ENCODE results near the gene EMILIN2.

The EMILIN2 gene

DNA sequence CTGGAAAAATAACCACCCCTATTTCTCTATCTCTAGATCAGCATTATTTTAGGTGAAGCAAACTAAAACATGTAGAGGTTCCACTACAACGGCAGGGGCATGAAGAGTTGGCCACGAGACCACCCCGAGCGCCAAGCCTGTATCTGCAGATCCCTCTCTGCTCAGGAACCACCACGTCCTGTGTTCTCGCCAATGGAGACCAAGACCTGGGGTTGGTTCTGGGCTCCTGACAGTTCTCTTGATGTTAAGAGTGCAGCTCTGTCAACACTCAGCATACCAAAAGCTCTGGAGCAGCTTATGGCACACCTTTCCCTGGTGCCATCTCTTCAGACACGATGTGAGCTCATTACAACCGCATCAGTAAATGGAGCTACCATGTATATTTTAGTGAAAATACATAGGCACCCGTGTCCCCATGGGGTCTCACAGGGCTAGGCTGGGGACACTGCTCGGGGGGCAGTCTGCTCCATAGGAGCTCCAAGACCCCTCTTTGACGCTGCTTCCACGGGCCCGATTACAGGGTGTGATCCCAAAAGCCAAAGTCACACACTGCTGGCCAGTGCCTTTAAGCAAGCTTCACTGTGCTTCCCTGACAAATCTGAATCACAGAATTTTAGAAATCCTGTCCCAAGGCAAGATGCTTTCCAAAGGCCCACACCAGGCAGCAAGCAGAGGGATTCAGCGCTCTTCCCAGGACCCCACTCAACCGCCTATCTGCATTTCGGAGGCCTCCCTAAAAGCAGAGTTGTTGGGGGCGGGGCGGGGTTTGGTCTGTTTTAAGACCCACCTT, 72.2 kb downstream of the EMILIN2 start:
- no peak for DNase-seq

DNA sequence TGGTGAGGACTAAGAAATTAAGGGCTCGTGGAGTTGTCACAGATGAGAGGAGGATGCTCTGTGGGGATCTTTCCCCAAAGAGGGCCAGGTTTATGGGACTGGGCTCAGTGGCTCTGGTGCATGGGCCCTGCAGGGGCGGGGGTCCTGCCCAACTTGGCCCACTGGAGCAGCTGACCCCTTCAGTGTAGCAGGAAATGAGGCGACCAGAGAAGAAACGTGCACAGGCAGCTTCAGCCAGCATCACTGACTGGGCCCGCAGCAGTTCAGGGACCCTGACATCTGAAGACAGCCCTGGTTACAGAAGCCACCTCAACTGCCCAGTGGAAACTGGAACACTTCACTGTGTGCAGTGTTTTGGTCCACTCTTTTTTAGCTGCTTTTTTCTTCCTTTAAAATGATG, 72.8 kb downstream of the EMILIN2 start:
- no peak for DNase-seq

DNA sequence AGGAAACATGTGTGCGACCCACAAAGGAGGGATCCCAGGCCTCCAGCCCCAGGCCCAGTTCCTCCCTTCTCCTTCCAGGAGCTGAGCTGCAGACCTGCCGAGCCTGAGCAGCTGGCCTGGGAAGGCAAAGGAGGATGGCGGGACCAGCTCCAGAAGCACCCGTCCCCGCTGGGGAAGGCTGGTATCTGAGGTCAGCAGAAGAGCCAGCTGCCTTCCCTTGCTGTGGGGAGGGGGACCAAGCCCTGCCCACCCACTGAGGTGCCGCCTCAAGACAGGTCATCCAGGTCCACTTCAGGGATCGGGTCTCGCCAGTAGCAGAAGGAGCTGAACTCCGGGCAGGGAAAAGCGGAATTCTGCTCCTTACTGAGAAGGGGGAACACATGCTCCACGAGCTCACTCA, 73.2 kb downstream of the EMILIN2 start:
- no peak for DNase-seq

DNA sequence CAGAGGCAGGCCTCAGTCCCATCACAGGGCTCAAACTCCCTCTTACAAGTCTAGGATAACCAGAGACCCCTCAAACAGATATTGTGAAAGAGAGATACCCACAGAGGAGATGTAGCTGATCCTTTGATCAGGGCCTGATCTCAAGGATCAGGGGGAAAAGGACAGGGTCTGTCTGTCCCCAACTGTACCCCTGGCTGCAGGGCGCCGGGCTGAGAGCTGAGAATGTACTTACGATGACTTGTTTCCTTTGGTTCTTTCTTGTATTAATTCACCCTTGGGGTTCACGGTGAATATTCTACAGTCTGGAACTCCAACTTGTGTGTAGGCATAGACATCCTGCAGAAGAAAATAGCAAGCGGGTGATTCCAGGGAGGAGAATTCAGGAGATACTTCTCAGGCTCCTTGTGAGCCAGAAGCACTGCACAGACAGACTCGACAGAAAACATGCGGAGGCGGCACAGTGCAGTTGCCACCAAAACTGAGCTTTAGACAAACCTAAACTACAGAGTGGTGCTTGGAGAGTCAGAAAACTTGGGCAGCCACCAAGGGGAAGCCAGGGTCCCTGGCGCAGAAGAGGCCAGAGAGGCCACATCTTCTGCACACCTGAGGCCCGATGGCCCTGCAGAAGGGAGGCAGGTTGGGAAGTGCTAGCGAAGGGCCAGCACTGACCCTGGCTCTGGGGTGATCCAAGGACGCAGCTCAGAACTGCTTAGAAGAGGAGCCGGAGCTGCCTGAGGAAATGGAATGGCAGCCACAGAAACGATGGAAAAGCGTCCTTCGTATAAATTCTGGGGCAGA, 73.9 kb downstream of the EMILIN2 start:
- DNase-seq: no peak

DNA sequence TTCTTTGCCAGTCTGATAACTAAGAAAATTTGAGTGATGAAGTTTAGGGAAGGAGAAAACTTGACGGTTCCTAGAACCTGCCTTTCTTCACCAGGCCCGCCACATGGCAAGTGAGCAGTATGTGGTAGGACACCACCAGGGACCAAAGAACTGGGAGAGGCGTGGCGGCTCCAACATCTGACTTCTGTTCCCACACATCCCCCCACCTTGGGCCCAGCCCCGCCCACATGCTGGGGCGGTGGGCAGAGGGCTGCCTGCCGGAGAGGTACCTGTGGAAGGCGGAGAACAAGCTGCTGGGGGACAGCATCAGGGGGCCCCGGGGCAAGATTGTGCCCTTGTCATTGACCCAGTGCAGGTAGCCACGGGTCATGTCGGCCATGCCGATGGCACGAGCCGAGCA, 75.0 kb downstream of the EMILIN2 start:
- DNase-seq: no peak

DNA sequence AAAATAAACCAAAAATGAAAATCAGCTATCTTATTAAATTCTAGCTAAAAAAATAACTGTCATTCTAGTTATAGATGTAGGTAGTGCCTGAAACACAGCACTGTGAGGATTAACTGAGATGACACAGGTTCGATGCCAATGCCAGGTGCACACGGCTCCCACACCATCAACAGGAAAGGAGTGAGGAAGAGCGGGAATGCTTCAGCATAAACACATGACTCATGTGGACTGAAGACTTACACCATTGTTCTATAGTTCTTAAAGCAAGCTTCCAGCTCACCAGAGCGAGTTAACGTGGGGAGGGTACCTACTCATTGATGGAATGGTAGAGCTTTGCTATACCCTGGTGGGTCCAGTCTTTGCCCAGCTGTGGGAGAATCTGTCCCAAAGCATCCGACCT, 76.7 kb downstream of the EMILIN2 start:
- no peak for DNase-seq

DNA sequence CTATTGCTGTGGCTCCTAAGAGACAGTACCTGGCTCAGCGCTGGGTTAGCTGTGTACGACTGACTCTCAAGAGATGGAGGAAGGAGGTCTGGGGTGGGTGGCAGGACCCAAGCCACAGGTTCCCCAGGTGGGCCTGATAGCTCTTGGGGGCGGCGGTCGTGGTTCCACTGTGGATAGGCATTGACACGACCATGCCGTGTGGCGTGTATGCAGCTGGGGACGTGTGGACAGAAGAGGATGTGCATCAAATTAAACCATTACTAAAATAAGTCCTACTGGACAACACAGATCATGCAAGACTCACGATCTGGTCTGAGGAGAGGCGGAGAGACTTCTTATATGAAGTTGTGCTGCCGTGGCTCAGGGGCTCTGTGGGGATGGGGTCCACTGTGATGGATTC, 78.1 kb downstream of the EMILIN2 start:
- DNase-seq: no peak

DNA sequence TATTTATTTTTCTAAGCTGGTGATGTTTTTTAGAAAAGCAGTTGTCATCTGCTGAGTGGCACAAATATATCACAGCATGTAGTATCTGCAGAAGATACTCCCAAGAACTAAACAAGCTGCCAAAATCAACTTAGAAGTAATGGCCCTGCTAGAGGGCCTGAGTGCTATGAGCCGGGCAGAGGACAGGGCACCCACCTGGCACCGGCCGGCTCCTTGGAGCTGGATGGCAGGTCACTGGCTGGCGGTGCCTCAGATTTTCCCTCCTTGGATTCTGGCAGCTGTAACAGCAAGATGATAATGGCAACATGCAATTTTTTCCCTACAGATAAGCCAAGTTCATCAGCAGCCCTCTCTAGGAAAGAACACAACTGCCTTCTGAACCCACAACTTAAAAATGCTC, 79.7 kb downstream of the EMILIN2 start:
- DNase-seq: no peak

DNA sequence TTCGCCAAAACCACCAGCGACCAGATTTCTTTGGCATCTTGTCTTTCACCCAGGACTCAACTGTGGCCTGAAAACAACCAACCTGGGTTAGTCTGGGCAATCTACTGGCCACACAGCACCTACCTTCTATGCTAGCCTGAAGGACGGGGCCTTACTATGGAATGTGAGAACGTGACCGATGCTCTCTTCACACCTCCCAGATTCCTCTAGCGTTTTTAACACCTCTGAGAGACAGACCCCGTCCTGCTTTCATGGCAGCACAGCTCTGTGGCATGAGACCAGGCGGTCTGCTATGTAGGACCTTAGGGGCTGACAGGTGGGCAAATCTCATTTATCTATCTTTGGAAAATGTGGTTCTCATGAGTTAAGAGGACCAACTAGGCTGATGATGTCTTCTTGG, 80.9 kb downstream of the EMILIN2 start:
- no peak for DNase-seq

DNA sequence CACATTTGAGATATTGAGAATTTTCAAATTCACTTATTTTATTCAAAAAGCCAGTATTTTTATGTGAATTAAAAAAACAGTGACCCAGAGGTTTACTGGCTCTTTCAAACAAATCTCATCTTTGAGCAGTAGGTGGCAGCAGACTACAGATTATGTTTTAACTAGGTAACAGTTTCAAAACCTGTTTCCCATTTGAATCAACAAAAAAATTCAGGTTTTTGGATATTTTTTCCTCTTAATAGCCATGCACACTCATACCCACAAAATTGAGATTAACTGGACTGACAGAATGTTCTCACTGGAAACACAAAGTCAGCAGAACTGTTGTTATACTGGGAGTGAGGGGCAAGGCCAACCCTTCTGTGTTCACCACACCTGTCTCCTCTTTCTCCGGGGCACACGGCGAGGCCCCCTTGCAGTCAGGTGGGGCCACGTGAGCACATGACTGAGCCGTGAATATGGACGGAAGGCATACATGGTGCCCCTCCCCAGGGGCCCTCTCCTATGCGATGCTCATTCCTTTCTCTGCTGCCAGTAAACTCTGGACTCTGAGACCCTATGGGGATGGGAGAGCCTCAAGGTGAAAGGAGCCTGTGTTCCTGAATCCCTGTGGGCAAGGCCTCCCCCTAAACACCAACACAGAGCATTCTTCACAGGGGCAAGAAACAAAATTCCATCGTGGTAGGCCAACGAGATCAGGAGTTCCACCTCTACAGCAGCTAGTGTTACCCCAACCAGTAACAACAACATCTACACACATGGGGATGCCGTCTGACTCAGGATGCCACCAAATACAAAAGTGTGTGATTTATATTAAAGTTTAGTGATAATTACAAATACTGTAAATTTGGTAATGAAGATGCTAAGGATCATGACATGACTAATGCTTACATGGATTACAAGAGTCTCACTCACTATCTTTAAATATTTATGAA, 85.7 kb downstream of the EMILIN2 start:
- no peak for DNase-seq

DNA sequence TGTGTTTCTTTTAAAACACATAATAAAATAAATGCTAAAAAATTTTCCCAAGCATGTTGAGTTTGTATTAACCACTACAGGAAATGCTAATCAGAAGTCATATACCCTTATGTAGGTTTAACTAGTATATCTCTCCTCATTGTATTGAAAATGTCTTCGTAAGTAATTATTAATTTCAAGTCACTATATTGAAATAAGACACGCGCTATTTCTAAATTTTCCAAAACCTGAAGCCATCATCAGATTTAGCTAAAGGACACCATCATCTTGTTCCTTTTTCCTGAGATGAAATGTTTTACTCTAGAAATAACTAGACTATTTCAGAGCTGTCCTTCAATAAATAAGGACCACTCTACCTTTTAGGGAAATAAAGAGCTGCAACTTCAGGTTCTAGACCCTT, 87.2 kb downstream of the EMILIN2 start:
- no peak for DNase-seq

DNA sequence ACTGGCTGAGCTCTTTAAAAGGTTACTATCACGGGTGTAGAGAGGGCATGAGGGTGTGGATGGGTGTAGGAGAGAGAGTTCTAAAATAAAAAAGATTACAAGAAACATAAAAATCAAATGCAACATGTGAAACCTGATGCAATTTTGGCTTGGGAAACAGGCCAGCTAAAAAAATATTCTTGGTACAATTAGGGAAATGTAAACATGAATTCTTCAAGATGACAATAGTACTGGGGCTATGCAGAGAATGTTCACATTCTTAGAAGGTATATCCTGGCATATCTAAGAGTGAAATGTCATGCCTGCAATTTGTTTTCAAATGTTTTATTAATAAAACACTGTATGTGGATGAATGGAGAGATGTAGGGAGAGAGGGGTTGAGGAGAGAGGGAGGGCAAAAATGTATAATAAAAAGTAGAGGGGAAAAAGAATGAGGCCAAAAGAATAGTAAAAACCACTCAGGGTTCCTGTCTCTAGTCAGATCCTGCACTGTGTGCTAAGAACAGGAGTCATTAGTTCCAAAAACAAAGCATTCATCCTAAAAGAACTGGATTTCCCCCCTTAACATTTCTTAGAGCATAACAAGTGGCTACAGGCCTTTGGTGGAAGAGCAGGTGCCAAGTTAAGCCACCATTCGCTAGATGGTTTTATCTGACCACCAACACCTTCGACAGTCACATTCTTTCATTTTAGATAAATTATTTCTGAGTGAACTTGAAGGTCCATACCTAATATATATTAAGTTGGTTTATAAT, 88.8 kb downstream of the EMILIN2 start:
- no peak for DNase-seq

DNA sequence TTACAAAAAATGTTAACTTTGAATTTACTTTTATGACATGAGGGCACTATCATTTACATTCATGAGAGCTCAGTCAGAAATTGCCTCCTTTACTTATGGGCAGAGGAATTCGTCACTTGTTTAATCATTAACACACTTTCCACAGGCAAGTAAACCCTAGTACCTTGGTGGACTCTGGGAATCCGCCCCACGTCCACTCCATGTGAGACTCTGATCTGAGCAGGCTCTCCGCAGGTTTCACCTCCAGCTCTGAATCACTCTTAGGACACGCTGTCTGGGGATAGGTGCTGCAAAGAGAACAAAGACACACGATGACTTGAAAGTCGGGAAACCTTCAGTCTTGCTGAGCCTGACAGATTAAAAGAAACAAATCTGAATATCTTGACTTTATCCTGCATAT, 92.5 kb downstream of the EMILIN2 start:
- no peak for DNase-seq

DNA sequence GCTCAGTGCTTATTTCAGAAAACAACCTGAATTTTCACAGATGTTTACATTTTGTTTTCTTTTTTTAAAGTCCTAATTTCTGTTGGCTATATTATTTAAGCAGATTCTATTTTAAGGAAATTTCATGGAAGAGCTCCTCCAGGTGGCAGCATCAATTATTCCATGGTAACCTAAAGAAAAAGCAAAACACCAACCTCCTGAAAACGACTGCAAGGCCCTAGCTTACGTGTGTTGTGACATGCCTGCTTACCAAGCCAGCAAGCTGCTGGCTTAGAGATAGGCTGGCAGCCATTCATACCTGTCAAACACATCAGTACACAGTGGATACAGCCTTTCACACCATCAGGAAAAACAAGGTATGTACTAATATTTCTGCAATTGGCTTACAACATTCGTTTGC, 101.2 kb downstream of the EMILIN2 start:
- DNase-seq: no peak

DNA sequence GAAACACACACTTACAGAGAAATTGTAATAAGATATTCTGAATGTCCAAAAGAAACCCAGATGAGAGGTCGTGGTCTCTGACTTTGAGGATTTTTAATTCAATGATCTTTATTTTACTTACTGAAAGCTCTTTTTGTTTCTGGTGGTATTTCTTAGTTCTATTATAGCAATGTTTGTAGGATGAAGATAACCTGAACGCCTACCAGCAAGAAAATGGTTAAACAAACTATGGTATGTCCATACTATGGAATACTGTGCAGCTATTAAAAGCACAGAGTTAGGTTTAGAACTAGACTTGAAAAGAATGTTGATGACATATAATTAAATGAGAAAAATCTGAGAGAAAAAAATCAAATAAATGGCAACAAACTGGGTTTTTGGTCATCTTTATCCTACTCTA, 105.8 kb downstream of the EMILIN2 start:
- DNase-seq: no peak

DNA sequence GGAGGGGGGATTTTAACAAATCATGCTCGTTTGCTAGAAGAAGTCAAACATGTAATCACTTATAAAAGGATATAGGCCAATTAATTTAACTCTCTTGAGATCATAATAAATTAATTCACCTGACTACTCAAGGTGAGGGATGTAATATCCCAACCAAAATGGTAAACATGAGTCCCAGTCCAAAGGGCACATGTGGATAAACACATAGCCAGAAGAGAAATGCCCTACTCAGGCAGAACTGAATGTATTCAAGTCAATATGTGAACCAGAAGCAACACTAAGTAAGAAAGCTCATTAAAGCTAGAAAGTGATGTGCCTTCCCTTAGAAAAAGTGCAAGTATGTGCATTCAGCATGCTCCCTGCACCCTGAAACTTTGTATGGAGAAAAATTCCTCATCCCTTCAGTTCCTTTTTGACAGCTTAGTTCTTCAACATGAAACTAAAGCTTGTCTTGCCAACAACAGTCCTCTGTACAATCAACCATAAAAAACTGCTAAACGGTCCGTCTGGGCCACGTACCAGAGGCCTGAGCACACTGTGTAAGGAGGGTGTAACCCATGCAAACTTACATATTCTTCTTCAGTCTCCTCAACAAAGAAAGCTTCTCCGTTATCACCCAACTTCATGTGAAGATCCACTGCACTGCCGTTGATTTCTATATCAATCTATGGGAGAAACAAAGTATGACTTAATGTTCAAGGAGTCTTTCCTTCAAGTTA, 107.3 kb downstream of the EMILIN2 start:
- no peak for DNase-seq

DNA sequence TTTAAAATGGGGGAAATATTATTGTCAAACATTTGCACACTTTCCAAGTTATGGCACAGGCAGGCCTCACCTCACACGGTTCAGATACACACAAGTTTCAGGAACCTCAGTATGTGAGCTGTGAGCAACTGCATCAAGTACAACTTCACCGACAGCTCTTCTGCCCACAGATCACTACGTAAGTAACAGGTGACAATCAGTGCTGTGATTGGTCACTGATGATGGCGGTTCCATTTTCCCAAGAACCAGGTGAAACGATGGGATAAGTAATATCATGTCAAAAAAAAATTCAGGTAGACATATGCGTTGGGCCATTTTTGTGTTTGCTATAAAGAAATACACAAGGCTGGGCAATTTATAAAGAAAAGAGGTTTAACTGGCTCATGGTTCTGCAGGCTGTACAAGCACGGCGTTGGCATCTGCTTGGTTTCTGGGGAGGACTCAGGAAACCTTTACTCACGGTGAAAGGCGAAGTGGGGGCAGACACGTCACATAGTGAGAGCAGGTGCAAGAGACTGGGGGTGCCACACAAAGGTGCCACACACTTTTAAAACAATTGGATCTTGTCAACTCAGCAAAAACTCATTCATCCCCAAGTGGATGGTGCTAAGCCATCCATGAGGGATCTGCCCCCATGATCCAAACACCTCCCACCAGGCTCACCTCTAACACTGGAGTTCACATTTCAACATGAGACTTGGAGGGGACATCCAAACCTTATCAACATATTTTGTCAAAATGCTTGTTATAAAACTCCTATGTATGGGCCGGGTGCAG, 108.3 kb downstream of the EMILIN2 start:
- DNase-seq: no peak

DNA sequence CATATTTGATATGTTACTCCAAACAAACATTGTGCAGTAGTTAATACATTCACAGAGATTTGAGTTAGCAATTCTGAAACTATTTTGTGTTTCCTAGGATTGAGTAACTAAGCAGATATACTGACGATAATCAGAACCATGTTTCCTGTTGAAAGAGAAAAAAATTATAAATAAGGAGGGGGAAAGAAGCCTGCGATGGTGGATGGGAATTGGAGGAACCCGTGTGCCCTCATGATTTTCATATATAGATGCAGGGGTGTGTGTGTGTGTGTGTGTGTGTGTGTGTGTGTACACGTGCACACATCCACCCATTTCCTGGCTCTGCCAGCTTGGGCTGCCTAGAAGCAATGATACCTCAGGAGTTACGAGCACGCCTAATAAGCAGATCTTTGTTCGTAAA, 109.2 kb downstream of the EMILIN2 start:
- no peak for DNase-seq

DNA sequence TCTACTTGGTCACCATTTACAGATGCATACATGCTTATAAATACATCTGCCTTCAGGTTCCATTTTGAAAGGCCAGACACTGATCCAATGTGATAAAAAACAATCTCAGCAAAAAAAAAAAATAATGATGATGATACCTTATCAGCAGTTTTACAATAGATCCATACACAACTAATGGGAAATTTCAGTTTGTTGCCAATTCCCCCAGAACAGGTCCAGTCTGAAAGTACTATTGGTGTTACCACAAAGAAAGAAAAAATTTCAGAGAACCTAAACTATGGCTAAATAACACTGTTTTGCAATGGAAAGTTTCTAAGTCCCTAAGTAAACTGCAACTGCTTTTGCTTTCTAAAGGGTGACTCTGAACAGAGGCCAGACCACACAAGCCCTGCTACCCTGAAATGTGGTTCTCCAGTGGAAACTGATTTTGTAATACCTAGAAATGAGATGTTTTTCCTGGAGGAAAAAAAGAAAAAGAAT, 112.1 kb downstream of the EMILIN2 start:
- DNase-seq: no peak

DNA sequence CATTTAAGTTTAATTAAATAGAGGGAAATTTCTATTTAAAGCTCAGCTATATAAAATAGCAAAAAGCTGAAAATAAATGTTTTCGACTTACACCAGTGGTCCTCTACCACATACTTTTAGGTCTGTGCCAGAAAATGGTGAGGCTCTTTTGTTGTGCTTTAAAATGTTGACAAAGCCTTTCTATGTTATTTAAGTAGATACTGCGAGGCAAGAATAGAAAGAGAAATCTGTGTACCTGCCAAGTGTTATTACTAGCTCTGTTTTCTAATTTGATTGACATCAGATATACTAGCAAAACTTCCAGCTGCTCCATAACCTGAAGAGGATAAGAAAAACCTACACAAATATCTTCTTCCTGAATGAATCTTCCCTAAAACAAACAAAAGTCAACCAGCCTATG, 112.5 kb downstream of the EMILIN2 start:
- no peak for DNase-seq

Measured in DMS 273 treated with DMSO at 0.1 percent for 48 hours (cell line).